Measurements from ENCODE around the gene APLP2.
"Not testable (repeated sequence)": the region's sequence is repeated elsewhere in the genome, so short reads cannot be mapped to it uniquely, and the experiment has no call there.

The APLP2 gene

DNA sequence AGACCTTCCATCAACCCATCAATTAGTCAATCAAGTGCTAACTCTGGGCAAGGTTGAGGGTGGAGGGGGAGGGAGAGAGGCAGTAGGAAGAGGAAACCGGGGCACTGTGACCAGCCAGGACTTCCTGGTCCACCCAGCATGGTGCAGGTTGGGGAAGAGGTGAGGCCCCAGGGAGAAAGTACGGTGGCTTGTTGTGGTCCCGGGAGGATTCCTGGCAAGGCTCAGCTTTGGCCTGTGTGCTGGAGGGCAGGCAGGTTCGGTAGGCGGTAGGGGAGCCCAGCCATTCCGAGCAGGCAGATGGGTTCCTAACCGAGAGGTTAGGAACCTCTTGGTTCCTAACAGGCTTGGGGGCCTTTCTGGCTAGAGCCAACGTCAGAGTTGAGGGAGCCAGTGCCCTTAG lies 100.7 kb downstream of the APLP2 start:
- no peak overlapping the region for H3K4me3 ChIP-seq (replicated peaks; ENCODE audit: low read depth, low read length)
- TF ChIP-seq, protein P1, sequence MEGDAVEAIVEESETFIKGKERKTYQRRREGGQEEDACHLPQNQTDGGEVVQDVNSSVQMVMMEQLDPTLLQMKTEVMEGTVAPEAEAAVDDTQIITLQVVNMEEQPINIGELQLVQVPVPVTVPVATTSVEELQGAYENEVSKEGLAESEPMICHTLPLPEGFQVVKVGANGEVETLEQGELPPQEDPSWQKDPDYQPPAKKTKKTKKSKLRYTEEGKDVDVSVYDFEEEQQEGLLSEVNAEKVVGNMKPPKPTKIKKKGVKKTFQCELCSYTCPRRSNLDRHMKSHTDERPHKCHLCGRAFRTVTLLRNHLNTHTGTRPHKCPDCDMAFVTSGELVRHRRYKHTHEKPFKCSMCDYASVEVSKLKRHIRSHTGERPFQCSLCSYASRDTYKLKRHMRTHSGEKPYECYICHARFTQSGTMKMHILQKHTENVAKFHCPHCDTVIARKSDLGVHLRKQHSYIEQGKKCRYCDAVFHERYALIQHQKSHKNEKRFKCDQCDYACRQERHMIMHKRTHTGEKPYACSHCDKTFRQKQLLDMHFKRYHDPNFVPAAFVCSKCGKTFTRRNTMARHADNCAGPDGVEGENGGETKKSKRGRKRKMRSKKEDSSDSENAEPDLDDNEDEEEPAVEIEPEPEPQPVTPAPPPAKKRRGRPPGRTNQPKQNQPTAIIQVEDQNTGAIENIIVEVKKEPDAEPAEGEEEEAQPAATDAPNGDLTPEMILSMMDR (IDR thresholded peaks at IDR 0.05; ENCODE audit: low read length, missing control alignments) = no peak
- no peak for DNase-seq (ENCODE audit: low read depth)

DNA sequence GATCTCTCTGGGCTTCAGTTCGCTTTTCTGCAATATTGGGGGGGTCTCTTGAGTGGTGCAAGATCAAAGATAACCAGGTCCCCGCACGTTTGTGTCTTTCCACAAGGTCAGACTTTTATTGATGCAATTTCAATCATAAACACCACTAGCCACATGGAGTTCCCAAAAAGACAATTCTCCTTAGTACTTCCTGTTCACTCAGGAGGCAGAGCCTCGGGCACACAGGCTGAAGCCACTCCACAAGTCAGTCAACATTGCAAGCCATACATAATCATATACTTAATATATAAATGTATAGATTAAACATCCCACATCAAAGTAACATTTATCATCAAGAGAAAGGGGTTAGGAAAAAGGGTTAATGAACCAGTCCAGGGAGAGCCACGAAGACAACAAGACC lies 101.8 kb downstream of the APLP2 start:
- no peak overlapping the region for H3K4me3 ChIP-seq (replicated peaks; ENCODE audit: low read depth, low read length)
- no peak for DNase-seq (ENCODE audit: low read depth)
- TF ChIP-seq, protein P1 (IDR thresholded peaks at IDR 0.05; ENCODE audit: low read length, missing control alignments) = no peak

DNA sequence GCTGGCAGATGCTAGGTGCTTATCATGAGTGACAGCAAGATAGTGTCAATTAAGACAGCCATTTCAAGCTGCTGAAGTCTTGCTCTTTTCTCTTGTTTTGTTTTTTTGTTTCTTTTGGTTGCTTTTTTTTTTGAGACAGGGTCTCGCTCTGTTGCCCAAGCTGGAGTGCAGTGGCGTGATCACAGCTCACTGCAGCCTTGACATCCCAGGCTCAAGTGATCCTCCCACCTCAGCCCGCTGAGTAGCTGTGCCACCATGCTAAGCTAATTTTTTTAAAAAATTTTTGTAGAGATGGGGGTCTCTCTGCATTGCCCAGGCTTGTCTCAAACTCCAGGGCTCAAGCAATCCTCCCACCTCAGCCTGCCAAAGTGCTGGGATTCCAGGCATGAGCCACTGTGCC lies 102.3 kb downstream of the APLP2 start:
- DNase-seq (ENCODE audit: low read depth); H3K4me3 ChIP-seq (replicated peaks; ENCODE audit: low read depth, low read length): not testable (repeated sequence)

DNA sequence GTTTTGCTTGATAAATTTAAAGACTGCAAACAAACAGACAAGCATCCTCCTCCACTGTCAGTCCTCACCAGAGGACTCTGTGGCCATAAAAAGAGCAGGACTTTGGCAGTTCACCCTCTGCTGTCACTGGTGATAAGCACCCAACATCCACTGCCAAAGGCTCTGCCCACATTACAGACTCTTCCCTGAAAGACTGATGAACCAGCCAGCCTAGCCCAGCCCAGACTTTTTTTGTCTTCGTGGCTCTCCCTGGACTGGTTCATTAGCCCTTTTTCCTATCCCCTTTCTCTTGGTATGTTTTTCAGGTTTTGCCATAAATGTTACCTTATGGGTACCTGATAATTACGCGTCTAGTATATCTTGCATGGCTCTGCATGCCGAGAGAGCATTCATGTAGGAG lies 104.9 kb downstream of the APLP2 start:
- no peak for DNase-seq (ENCODE audit: low read depth)
- TF ChIP-seq, protein P1 (IDR thresholded peaks at IDR 0.05; ENCODE audit: low read length, missing control alignments) = no peak

DNA sequence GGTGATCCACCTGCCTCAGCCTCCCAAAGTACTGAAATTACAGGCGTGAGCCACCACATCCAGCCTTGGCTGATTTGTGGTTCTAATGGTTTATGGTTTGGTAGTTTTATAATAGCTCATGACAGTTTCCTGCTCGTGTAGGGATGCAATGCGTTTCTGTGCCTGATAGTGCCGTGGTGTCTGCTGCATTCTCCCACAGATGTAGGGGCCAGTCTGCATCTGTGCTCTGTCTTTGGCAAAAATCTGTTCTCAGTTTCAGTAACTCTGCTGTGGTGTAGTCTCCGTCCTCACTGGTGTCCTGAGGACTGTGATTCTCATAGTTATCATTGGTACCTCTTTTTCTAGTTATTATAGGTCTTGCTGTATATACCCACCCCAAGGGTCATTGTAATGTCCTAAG lies 106.2 kb downstream of the APLP2 start:
- DNase-seq (ENCODE audit: low read depth) = no peak
- TF ChIP-seq, protein P1 (IDR thresholded peaks at IDR 0.05; ENCODE audit: low read length, missing control alignments) = no peak
- no peak overlapping the region for H3K4me3 ChIP-seq (replicated peaks; ENCODE audit: low read depth, low read length)

More for the DNA sequence above, 104.9 kb downstream of the APLP2 start:
- H3K4me3 ChIP-seq (replicated peaks; ENCODE audit: low read depth, low read length) = no peak overlapping the region

DNA sequence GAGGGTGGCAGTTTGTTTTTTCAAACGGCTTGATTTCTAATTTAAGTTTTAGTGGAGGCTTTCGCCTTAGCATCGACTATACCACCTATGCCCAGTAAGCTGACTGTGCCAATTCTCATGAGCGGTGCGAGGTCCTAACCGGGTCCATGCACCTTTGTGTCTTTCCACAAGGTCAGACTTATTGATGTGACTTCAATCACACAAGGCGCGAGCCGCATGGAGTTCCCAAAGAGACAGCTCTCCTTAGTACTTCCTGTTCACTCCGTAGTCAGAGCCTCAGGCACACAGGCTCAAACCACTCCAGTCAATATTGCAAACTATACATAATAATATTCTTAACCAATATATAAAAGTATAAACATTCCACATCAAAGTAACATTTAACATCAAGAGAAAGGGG lies 108.1 kb downstream of the APLP2 start:
- TF ChIP-seq, protein P1 (IDR thresholded peaks at IDR 0.05; ENCODE audit: low read length, missing control alignments) = no peak
- H3K4me3 ChIP-seq (replicated peaks; ENCODE audit: low read depth, low read length) = no peak overlapping the region
- DNase-seq (ENCODE audit: low read depth) = no peak

DNA sequence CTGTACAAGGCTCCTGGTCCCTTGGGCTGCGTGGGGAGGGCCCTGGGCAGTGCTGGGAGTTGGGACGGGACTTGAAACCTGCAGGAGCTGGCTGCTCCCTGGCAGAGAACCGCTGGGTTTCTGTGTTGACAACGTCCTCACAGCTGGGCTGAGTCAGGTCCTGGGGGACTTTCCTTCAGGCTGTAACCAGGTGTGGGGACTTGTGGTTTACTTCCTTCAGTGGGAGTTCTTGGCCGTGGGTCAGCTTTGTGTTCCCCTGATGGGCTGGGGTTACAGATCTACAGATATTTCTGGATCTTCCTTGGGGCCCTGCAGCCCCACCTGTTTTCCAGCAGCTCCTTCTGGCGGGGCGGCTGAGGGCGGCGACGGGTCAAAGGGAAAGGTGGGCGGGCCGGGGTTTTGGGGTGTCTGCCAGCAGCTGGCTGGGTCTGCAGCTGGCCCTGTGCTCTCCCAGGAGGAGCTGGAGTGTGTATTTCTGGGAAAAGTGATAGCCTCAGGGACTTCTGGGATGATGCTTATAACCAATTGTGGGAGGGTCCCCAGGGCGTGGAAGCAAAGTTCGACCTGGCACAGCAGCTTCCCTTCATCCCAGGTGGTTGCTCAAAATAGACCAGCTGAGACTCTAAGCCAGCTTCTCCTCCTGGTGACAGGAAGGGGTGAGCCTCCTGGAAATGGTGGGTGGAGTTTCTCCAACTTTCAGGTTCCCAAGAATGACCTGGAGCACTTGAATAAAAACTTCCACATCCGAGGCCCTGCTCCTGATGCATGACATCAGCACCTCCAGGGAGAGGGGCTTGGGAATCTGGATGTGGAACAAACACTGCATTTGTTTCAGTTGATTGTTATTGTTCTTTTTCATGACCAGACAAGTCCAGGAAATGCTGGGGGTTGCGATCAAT lies 109.0 kb downstream of the APLP2 start:
- TF ChIP-seq, protein P1 (IDR thresholded peaks at IDR 0.05; ENCODE audit: low read length, missing control alignments) = no peak
- no peak overlapping the region for H3K4me3 ChIP-seq (replicated peaks; ENCODE audit: low read depth, low read length)
- no peak for DNase-seq (ENCODE audit: low read depth)
